KOPT-K1 (cell line): ENCODE results near the gene LGALS3.
A peak's percentile ranks its signal among the peaks of the same experiment; 100 is the strongest.

ENCODE experiments used
- H3K27ac ChIP-seq: fragments of 200-600 bp; sonication (generic); 2 replicates; pipeline ENCODE4 v1.5.1; 2016; ENCODE audit warnings: antibody characterized with exemption, mild to moderate bottlenecking, low read depth, low read length; ENCODE audit not compliant: poor library complexity, severe bottlenecking
- H3K36me3 ChIP-seq: fragments of 200-600 bp; sonication (generic); 2 replicates; pipeline ENCODE4 v1.5.1; 2017; ENCODE audit warnings: antibody characterized with exemption, mild to moderate bottlenecking, low read length, moderate library complexity; ENCODE audit not compliant: insufficient read depth
- H3K9me3 ChIP-seq: fragments of 200-600 bp; sonication (generic); 2 replicates; pipeline ENCODE4 v1.5.1; 2017; ENCODE audit warnings: antibody characterized with exemption, low read length, mild to moderate bottlenecking; ENCODE audit not compliant: insufficient read depth, poor library complexity, severe bottlenecking

The LGALS3 gene

DNA sequence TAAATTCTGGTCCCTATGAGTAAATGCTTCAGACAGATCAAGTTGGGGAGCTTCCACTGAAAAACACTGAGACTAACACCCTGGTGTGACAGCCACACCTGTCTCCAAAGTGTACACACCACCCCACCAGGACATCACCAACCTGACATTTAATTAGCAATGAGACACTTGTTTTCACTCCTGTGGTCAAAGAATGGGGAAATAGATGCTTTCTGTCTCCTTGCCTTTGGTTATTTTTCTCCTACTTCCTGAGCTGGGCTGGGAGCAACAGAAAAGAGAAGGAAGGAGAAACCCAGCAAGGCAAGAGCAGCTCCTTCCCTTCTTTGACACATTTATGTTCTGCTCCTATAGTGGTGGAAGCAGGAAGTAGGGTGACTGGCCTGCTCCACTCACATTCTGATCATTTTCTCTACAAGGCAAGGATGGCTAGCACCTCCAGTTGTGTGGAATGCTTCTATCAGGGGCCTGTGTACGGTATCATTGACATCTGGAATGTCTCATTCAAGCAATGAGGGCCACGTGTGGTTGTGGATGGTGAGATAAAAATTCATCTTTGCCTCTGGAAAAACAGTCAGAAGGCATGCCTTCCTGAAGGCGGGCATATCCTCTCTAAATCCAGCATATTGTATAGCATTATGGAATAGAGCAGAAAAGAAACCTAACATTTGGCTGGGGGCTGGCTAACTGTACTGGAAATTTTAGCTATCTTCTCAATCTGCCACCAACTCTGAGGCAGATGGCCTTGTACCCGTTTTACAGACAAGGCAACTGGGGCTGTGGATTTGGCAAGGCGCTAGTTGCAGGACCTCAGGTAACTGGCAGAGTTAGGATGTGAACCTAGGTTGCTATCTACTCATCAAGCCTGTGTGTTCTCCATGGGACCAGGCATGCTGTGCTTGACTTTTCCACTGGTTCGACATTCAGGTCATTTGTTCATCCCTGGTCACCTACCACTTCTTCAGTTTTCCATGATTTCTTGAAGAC lies 24.8 kb upstream of the LGALS3 start:
- H3K27ac ChIP-seq = peak overlapping the region; percentile 85
- H3K36me3 ChIP-seq = no peaks in the 10 kb centered on the region
- H3K9me3 ChIP-seq = peaks cover 10% of the 10 kb centered on the region

DNA sequence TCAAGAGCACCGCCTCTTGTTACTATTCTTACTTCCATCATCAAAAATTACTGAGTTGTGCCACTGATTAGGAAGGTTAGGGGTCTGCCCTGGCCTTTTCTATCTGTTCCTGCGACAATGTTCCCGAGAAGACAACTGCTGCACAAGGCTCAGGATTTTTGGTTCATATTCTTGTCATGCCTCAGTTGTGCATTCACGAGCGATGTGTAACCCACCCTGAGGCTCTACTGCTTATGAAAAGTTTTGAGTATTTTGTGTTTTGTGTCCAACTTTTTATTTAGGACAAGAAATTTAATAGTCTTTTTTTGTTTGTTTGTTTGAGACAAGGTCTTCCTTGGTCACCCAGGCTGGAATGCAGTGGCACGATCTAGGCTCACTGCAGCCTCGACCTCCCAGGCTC lies 23.1 kb upstream of the LGALS3 start:
- H3K27ac ChIP-seq = no peak overlapping the region
- peaks cover 10% of the 10 kb centered on the region for H3K9me3 ChIP-seq
- no peaks in the 10 kb centered on the region for H3K36me3 ChIP-seq

DNA sequence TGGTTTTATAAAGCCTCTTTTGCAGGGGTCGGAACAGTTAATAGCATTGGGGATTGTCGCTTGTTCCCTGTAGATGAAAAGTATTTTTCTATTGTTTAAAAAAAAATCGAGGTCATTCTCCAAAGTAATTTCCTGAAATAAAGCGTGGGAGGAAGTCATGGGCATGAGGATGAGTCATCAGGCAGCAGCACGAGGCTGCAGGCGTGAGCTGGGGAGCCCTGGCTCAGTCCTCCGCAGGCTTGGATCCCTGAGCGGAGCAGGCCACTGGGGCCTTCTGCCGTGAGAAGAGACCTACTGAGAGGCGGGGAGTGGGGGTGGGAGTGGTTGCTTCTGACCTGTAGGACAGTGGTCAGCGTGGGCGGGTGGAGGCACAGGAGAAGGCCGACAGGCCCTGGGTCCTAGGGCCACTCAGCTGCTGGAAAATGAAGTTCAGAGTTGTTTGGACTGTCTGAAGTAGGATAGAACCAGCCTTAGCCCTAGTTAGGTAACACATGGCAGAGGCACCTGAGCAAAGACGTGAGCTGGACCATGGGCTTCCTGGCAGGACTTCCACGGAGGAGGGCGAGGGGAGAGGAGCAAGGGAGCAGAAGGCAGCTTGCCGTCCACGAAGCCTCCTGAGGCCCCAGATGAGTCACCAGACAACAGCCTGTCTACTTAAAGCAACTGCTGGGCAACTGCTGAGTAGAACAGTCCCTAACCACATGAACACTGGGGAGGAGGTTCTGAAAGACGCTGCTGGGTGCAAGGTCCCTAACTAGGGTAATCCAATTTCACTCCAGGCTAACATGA lies 21.1 kb upstream of the LGALS3 start:
- peaks cover 10% of the 10 kb centered on the region for H3K9me3 ChIP-seq
- H3K27ac ChIP-seq = no peak overlapping the region
- H3K36me3 ChIP-seq = no peaks in the 10 kb centered on the region

DNA sequence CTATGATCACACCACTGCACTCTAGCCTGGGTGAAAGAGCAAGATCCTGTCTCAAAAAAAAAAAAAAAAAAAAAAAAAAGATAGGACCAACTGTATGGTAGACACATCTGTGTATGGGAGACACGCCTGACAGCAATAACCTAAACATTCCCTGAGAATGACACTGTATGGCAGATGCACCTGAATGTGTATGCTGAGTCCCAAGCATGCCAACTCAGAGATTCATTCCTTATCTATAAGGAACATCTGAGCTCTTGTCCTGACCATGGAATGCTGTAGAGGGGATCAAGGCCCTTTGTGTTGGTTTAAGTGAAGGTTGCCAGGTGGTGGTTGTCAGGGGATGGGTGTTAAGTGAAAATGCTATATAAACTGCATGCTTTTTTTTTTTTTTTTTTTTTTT lies 19.2 kb upstream of the LGALS3 start:
- no peaks in the 10 kb centered on the region for H3K36me3 ChIP-seq
- peaks cover under 1% of the 10 kb centered on the region for H3K9me3 ChIP-seq
- no peak overlapping the region for H3K27ac ChIP-seq

DNA sequence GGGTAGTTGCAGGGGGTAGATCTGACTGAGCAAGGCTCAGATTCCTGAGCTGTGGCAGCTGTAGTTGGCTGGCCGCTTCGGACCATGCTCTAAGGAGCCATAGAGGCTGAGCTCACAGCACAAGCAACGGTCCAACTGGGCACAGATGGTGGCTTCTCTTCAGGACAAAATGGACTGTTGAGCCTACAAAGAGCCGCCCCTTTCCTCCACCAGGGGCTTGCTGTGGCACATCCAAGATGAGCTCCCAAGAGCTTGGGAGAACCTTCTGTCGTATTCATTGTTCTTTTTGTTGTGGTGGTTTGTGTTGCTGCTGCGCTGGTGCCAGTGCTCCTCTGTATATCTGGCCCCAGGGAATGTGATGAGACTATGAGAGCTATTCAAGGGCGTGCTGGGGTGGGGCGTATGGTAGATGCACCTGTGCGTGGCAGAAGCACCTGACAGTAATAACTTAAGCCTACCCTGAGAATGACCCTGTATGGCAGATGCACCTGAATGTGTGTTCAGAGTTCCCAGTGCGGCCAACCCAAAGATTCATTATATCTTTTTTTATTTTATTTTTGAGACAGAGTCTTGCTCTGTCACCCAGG lies 17.8 kb upstream of the LGALS3 start:
- H3K36me3 ChIP-seq = no peaks in the 10 kb centered on the region
- no peaks in the 10 kb centered on the region for H3K9me3 ChIP-seq
- H3K27ac ChIP-seq = no peak overlapping the region

DNA sequence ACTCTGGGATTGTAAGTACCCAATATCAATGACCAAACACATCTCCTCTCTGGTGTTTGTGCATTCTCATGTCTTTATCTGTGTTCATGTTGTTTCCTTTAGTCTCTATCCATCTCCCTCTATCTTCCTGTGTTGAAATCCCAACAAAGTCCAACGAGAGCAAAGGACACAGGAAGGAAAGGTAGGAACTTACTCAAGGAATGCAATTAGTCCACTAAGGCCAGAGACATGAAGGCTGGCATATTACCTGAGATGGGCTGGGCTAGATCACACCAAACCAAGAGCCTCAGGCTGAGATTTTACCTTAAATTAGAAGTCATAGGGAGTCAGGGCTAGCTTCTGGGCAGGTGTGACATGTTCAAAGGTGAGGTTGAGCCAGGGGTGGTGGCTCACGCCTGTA lies 14.3 kb upstream of the LGALS3 start:
- H3K9me3 ChIP-seq = no peaks in the 10 kb centered on the region
- no peak overlapping the region for H3K27ac ChIP-seq
- H3K36me3 ChIP-seq = no peaks in the 10 kb centered on the region

DNA sequence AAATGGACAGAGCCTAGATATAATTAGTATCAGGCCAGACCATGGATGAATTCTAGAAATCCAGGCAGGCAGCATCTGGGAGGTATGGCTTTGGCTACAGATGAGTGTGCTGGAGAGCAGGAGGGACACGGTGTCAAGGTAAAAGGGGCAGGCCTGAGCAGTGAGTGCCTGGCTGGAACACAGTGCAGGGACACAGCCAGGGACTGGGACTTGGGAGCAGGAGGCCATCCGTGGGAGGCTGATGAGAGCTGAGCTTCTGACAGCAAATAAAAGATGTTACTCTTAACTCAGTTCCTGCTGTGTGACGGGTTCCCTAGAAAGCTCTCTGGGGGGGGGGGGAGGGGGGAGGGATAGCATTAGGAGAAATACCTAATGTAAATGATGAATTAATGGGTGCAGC lies 13.6 kb upstream of the LGALS3 start:
- Histone ChIP-seq H3K27ac (no peak overlapping the region), H3K36me3 (no peaks in the 10 kb centered on the region), H3K9me3 (no peaks in the 10 kb centered on the region)

DNA sequence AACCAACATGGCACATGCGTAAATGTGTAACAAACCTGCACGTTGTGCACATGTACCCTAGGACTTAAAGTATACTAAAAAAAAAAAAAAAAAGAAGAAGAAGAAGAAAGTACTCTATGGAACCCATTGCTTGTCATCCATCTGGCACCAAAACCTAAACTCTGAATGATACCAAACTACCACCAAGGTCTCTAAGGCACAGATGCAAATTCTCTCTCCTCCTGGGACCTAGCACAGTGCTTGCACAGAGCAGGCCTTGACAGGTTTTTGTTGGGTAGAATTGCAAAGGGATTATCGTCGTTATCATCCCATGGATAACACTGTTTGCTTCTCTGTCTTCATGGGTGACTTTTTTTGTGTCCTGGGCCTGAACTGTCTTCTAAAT lies 13.2 kb upstream of the LGALS3 start:
- Histone ChIP-seq H3K27ac (no peak overlapping the region), H3K36me3 (no peaks in the 10 kb centered on the region), H3K9me3 (no peaks in the 10 kb centered on the region)

DNA sequence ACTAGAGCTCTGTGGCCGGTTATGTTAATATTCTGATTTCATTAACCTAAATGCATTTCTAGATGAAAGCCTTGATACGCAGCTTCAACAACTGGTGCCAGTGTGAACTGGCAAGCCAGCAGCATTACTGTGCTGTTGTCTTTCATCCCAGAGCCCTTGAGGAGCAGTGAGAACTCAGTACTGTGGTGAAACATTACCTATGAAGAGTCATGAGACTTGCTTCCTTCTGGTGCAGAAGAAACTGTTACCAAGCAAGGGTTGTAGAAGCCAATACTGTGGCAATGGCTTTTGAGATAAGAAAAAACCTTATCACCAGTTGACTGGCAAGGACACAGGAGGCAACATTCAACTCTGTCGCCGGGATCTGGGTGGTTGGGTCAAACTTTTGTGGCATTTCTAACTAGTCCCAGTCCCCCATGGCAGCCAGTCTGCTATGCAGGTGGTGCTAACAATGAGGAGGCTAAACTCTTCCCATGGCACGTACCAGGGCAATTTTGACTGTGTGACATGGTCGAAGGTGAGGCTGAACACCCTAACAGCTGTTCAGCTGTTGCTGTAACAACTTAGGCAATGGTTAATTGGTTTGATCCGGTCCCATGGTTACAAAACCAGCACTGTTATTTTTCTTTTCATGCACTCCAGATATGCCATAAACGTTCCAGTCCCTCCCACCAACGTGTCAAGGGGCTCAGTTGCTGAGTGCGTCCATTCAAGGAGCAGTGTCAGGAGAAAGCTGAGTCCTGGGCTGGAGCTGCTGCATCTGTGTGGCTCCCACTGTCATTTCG lies 12.6 kb upstream of the LGALS3 start:
- no peak overlapping the region for H3K27ac ChIP-seq

DNA sequence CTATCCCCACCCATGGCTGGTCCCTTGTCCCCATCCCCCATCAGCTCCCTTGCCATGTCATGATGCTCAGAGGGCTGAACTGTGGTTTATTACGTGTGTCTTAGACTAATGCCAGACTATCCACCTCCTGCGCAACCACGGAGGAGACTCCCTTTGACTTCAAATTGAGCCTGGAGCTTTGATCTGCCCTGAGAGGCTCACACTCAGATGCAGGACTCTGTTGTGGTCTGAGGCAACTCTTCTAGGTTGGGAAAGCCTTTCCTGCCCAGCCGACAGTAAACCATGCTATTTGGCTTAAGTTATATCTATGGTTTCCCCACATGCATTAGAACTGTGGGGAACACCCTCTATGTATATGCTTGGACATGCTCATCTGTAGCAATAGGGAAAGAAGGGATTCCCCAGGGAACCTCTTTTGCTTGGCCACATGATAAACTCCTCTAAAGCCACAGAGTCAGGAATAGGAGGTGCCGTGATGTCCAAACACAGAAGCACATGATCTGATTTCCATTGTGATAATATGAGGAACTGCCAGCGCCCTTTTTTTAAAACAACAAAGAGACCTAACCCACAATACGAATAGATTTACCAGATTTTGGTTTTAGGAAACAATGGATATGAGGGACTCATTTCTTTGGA lies 11.1 kb upstream of the LGALS3 start:
- H3K36me3 ChIP-seq = no peaks in the 10 kb centered on the region
- no peaks in the 10 kb centered on the region for H3K9me3 ChIP-seq
- no peak overlapping the region for H3K27ac ChIP-seq

More for the DNA sequence above, 12.6 kb upstream of the LGALS3 start:
- Histone ChIP-seq H3K36me3 (no peaks in the 10 kb centered on the region), H3K9me3 (no peaks in the 10 kb centered on the region)

DNA sequence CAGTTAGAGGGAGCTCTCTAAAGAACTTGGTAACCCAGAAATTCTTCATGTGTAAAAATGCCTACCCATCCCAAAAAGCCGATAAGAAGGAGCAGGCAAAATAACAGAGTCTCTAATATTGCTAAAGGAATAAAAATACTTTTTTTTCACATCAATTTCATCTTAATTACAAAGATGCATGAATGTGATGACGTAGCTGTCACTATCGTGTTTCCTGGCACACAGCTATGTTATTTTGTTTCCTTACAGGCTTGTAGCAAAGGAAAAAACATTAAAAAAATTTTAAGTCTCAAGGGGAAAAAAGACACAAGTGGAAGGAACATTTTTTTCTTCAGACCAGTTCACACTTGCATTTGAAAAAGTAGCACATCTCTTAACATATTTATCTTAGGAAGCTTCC lies 10.3 kb upstream of the LGALS3 start:
- no peaks in the 10 kb centered on the region for H3K36me3 ChIP-seq
- H3K9me3 ChIP-seq = no peaks in the 10 kb centered on the region
- H3K27ac ChIP-seq = no peak overlapping the region

DNA sequence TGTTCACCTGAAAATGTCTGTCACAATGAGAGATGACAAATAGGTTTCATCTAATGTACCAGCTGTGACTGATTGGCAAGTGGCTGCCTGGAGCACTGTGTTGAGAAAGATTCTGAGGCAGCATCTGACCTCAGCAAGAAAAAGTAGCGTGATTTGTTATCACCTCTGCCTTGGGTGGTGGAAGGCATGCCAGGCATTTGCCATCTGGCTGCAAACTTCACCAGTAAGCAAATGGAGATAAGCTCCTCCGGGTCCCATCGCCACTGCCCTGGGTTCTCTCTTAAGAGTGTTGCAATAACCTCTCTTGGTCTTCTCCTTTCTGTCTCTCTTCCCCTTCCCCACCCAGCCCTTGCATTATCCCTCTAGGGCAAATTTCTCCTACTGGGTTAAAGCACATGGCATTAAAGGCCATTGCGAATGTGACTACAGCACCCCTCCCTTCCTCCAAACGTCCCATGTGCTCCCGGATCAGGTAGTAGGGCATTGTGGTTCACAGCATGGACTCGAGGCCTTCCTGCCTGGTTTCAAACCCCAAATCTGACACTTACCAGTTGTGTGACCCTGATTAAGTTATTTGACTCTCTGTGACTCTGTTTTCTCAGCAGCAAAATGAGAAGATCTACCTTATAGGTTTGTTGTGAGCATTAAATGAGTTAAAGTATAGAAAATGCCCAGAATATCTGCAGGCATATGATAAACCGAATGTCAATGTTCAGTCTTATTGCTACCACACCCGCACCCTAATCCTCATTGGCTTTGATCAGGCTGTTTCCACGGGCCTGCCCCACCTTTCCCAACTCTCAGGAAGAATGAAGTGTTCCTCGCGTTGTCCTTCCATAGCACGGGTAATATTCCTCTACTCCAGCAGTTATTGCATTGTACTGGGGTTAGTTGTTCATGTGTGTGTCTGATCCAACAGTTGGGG lies 8.2 kb upstream of the LGALS3 start:
- H3K27ac ChIP-seq = no peak overlapping the region
- no peaks in the 10 kb centered on the region for H3K36me3 ChIP-seq
- no peaks in the 10 kb centered on the region for H3K9me3 ChIP-seq

DNA sequence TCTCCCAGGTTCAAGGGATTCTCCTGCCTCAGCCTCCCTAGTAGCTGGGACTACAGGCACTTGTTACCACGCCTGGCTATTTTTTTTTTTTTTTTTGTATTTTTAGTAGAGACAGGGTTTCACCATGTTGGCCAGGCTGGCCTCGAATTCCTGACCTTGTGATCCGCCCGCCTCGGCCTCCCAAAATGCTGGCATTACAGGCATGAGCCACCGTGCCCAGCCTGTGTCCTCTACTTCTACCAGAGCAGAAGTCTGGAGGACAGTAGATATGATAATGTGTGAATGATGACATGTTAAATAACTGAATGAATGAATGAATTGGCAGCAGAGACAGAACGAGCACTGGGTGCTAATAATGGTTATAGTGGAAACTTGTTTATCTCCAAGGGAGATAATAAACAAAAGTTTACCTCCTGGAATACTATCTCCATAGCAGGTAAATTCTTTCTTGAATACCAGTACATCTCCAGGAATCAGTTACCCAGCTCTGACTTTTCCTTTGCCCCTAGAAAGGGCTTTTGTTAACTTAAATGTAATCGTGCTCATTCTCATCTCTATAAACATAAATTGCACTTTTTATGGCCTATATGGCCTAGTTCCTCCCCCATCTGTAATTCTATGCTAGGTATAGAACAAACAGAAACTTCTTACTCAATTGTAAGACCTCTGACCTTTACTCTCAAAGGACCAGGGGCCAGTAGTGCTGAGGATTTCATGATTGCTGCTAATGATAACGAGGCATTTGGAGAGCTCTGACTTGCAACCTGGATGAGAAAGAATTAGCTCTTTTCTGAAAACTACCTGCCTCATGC lies 7.2 kb upstream of the LGALS3 start:
- Histone ChIP-seq H3K36me3 (no peaks in the 10 kb centered on the region), H3K27ac (no peak overlapping the region), H3K9me3 (no peaks in the 10 kb centered on the region)
